Activated T-helper 1 cell treated with anti-CD3 and anti-CD28 coated beads, Interleukin-2, amount 50 U/mL, for 16 hours (primary cell): Measurements from ENCODE around the gene EPOP.
A peak's percentile ranks its signal among the peaks of the same experiment; 100 is the strongest.

ENCODE experiments used
- DNase-seq, 2 donors: peaks; one replicate each; pipeline ENCODE4 v3.0.0-alpha.2; 2020; ENCODE audit warnings: low read depth in 1 of 2, low spot score in 1 of 2

EPOP gene

DNA sequence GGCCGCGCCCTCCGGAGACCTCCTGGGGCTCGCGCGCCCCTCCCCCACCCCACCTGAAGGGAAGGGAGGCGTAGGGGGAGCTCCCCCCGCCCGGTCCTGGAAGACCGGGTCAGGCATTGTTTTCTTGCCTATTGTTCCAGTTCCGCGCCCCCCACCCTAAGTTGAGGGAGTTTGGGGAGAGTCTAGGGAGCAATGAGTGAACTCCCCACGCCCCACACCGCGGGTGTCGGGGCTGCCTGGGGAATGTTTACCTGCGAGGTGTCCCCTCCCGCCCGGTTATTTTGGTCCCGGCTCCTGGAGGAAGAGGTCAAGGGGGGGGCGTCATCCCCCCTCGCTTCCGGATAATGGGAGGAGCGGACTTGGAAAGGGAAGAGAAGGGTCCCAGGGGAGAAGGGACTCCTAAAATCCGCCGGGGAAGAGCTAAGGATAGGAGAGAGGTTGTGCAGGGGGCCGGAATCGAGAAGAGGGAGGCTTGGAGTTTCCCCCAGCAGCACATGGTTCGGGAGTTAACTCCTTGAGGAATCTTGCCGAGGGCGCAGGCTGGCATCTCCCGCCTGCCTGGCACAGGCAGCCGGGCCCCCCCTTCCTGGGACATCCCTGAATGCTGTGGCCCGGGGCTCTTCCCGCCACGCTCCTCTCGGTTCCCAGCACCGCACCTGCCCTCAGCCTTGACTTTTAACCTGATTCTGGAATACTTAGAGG lies 31.2 kb upstream of the EPOP start:
- DNase-seq = no peak

DNA sequence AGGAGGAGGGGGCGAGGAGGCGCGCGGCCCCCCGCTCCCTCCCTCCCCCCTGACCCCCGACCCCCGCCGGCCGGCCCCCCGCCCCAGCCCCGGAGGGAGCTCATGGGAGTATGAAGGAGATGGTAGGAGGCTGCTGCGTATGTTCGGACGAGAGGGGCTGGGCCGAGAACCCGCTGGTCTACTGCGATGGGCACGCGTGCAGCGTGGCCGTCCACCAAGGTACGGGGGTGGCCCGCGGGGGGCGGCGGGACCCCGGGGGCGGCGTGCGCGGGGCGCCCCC lies 30.7 kb upstream of the EPOP start:
- no peak for DNase-seq

DNA sequence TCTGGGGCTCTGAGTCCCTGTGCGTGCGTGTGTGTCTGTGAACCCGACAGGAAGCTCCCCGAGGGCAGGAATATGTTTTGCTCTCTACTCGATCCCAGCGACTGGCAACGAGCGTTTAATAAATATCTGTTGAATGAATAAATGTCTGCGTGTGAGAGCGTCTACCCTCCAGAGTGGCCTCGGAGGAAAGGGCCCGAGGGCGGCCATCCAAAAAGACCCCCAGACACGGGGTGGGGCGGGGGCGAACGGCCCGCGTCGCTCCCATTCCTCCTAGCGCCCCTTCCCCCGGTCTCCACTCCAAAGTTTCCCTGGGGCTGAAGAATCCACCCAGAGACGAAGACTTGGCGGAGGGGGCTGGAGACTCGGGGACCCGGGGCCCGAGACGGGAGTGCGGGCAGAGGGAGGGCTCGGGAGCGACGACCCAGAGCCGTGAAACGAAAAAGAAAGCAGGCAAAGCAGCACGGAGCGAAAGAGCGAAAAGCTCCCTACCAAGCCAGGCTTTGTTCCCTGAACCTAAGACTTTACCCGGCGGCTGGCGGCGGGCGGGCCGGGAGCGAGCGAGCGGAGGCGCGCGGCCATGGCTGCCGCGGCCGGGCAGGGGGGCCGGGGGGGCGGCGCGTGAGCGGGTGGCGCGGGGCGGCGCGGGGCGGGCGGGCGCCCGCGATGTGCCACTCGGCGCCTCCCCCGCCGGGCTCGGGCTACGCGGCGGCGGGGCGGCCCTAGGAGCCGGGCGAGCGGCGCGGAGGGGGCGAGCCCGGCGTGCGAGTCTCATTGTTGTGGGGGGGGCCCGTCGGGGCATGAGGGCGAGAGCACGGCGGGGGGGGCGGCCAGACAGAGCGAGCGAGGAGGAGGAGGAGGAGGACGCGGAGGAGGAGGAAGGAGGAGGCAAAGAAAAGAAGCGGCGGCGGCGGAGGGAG lies 30.1 kb upstream of the EPOP start, which contains the start of gene MLLT6:
TSS of gene MLLT6 (plus strand) at position 668 of the 917 bp plus-strand sequence. CDS start 360 bp downstream, outside the sequence.
- peak; percentile 57 to 75 for DNase-seq

DNA sequence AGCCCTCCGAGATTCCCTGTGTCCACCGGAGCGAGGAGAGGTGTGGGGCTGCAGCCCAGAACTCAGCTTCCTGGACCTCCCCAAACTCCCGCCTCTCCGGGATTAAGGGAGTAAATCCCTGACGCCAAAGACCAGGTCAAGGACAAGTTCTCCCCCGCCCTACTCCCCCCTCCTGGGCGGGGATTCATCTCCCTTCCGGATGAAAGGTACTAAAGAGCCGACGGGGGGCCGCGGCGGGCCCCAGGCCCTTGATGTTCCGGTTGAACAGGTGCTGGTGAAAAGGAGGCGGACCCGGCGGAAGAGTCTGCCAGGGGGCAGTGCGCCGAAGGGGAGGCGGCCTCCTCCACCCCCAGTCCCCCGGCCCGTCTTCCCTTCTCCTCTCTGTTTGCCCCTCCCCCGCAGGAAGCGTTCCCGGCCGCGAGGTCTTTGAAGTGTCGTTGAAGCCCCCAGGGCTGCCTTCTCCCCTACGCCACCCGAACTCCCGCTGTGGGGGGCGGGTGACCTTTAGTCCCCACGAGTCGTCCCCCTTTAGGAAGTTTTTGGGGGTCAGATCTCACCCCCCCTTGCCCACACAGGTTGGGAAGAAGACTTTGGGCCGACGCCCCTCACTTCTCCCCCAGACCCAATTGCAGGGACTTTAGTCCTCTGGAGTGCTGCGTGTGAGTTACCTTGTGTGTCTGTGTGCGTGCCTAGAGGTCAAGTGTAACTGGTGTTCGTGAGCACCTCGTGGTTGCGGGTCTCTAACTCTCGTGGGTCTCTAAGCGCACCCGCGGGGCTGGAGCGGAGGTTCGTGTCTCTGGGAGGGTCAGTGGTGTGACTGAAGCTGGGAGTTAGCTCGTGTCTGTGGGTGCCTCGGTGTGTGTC lies 29.2 kb upstream of the EPOP start:
- DNase-seq = peak; percentile 41 to 69

DNA sequence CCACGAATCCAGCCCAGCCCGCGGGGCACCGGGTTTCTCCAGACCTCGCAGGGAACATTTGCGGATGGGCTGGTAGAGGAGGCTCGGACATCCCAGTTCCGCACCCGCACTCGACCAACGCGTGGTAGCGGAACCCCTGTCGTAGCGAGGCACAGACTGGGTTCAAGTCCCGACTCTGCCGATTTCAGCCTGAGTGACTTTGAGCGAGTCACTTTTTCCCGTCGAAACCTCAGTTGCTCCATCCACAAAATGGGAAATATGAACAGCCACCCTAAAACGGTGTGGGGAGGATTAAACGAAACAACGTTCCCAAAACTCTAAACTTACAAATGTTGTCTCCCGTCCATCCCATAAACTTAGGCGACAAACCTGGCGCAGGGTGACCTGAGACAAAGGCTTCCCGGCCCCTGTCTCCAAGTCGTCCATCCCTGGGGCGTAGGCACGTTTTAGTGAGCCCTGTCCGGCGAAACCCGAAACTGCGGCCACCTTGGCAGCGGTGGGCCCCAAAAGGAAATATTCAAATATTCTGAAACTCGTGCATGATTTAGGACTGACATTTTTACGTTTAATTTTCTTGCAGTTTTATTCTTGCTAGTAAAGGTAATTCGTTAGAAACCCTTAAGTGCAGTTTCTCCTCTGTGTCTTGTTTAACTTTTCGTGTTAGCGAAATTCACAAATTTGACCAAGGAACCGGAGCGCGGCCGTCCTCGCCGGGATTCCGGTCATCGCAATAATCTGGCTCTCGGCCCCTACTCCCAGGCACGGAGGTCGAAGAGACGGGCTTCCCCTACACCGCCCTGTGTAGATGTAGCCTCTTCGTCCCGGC lies 28.4 kb upstream of the EPOP start:
- no peak for DNase-seq

DNA sequence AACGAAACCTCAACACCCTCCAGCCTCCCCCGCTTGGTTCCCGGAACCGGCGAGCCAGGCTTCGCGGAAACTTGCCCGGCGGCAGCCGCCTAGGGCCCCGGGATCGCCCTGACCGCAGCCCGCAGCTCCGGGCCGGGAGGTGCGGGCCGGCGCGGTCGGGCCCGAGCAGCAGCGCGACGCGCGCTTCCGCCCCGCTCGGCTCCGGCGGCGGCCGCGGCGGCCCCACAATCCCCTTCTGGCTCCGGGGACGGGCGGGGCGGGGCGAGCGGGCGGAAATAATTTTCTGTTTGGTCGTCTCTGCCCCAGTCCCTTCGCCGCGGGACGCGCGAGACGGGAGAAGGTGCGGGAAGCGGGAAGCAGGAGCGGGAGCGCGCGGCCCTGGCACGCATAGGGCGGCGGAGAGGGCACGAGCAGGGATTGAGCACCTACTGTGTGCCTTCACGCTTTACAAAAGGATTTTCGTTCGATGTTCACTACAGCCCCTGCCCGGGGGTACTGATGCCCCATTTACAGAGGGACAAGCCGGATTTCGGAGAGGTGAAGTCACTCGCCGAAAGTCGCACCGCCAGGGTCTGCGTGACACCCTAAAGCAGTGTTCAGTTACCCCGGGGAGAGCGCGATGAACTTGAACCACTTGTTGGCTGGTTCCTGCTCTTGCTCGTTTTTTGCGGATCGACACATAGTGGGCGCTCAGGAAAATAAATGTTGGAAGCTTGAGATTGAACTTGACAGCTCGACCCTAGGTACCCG lies 27.6 kb upstream of the EPOP start:
- DNase-seq = peak; percentile 60 to 68

DNA sequence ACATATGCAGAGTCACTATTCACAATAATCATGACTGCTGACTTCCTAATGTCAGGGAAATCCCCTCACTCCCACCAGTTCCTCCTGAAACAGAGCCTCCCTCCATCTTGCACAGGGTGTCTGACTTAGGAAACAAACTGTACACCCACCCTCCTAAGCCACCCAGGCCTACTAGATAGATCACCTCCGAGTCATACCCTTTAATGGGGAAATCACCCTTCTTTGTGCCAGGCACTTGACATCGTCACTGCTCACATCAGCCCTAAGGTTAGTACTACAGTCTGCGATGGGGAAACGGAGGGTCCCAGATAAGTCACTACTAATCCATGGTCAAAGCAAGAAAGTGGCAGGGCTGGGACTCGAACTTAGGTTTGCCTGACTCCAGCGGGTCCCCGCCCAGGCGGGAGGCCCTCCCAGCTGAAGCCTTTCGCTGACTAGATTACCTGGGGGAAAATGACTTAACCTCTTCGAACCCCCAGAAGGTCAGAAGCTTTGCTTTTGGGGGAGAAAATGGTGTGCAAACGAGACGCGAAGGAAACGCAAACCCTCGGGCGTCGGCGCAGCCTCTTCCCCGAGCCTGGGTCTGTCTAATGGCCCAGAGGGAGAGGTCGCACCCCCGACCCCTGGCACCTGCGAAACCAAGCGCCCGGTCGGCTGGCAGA lies 26.9 kb upstream of the EPOP start:
- peak; percentile 22 to 64 for DNase-seq

DNA sequence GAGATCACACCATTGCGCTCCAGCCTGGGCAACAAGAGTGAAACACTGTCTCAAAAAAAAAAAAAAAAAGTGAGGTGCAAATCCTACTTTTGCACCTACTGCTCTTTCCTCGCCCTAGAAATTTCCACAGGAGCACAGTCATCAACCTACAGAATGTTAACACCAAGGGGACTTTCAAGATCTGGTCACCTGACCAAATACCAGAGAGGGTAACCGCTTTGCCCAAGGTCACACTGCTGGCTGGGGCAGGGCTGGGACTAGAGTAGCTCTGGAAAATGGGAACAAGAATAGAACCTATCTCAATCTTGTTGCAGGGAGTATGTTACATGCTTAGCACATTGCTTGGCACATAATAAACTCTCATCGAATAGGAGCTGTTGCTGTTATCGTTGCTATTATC lies 24.0 kb upstream of the EPOP start:
- DNase-seq = no peak

DNA sequence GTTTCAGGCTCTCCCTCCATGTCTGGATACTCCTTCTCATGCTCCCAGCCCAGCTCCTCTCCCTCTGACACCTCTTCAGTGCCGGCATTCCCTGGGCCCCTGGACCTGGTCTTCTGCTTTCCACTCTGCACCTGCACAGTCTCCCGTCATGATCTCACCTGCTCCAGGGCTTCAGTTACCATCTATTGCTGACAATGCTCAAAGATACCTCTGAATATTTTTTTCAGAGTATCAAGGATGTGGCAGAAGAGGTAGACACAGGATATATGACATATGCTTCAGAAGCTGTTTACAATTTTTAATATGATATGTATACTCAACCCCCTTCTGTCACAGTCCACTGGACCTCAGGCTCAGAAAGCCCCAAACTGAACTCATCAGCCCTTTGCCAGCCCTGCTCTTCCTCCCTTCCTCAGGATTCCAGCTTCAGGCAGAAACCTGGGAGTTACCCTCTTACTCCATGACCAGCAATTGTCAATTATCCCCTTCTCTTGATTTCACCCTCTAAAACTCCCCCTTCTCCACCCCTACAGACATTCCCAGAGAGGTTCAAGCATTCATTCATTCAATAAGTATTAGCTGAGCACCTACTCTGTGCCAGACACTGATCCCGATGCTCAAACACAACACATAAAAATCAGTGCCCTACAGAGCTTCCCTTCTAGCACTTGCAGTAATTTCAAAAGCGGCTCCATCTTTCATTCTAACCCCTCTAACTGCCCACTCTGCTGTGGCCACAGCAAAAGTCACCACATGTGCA lies 22.5 kb upstream of the EPOP start:
- DNase-seq = no peak

DNA sequence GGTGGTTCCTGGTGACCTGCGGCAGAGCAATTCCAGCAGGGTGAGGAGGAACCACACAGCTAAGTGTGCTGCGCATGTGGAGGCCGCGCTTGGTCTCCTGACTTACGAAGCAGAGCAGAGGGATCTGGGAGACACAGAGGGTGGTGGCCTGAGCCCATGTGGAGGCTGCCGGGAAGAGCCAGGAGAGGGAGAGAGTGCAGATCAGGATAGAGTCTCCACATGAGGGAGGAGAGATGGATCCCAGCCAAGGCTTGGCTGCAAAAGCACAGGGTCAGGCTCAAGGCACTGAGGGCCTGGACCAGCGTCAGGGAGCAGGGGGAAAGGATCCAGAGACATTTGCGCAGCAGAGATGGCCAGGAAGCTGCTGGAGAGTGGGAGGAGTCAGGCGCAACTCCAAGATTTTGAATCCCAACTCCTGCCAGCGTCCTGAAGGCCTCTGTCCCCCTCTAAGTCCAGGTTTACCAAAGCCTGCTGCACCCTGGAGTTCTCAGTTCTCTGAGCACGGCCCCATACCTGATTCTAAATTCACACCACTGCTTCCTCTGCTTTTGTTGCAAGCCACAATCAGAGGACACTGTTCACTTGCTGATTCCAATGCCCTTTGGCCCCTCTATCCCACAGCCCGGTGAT lies 19.1 kb upstream of the EPOP start:
- DNase-seq = no peak

DNA sequence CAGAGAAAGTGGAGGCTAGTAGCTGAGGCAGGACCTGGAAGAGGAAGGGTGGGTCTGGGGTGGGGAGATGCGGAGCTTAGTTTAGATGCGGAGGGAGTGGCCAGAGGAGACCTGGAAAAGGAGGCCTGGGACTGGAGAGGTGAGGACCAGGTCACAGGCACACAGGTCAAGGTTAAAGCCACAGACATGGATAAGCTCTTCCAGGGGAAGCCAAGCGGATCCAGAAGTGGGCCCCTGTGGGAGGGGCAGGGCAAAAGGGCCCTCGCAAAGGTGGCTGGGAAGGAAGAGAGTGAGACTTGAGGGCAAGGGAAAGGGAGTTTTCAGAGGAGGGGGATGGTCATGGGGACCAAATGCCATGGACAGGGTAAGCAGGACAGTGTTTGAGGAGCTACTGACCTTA lies 16.4 kb upstream of the EPOP start:
- no peak for DNase-seq

DNA sequence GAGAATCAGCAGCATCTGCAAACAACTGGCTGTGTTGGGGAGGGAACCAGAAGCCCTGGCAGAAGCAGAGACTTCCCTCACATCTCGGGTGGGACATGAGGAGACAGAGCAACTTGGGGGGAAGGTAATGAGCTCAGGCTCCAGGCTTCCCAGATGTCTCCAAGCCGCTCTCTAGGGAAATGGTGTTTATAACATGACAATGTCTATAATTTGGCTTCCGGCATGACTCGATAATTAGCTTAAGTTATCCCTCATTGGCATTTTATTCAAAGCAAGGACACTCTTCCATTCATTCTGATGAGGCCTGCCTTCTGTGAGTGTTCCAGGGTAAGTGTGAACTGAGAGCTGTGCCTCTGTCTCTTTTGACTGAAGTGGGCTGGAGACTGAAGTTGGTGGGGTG lies 15.6 kb upstream of the EPOP start:
- no peak for DNase-seq

DNA sequence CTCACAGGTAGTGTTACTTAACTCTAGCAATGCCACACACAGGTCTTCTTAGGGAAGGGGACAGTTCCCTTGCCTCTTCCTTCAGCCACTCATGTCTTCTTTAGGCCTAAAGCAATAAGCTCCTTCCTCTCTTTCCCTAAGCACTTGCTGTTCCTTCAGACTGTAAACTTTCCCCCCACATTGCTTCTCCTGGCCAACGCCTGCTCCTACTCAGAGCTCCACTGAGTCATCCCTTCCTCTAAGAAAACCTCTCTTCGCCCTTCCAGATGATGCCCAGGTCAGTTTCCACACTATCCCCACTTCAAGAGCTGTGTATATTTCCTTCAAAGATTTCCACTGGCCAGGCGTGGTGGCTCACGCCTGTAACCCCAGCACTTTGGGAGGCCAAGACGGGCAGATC lies 12.5 kb upstream of the EPOP start:
- no peak for DNase-seq

DNA sequence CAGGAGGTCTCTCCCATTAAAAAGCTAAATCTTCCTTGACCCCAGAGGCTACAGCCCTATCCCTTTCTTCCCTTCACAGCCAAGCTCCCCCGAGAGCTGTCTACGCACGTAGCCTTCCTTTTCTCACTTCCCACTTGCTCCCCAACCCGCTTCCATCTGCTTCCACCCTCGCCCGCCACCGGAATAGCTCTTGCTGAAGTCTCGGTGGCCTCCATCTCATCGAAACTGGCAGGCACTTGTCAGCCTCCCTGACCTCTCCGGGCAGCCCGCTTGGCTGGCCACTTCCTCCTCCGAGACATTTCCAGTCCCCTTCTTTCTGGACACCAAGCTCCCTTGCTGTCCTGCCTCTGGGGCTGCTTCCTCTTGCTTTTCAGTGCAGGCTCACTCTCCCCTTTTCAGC lies 10.7 kb upstream of the EPOP start:
- no peak for DNase-seq

DNA sequence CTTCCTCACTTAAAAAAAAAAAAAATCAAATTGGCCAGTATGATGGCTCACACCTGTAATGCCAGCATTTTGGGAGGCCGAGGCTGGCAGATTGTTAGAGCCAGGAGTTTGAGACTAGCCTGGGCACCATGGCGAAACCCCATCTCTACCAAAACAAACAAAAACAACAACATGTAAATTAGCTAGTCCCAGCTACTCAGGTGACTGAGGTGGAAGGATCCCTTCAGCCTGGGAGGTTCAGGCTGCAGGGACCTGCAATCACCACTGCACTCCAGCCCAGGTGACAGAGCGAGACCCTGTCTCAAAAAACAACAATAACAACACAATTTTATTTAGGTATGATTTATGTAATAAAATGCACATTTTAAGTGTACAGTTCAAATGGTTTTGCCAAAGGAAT lies 6.3 kb upstream of the EPOP start:
- DNase-seq = no peak

DNA sequence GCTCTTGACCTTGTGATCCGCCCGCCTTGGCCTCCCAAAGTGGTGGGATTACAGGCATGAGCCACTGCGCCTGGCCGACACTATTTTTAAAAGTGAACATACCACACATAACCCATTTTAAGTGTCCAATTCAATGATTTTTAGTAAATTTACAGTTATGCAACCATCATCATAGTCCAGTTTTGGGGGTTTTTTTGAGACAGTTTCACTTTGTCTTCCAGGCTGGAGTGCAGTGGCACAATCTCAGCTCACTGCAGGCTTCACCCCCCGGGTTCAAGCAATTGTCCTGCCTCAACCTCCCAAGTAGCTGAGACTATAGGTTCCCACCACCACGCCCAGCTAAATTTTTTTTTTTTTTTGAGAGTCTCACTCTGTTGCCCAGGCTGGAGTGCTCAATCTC lies 3.1 kb upstream of the EPOP start:
- DNase-seq = no peak

DNA sequence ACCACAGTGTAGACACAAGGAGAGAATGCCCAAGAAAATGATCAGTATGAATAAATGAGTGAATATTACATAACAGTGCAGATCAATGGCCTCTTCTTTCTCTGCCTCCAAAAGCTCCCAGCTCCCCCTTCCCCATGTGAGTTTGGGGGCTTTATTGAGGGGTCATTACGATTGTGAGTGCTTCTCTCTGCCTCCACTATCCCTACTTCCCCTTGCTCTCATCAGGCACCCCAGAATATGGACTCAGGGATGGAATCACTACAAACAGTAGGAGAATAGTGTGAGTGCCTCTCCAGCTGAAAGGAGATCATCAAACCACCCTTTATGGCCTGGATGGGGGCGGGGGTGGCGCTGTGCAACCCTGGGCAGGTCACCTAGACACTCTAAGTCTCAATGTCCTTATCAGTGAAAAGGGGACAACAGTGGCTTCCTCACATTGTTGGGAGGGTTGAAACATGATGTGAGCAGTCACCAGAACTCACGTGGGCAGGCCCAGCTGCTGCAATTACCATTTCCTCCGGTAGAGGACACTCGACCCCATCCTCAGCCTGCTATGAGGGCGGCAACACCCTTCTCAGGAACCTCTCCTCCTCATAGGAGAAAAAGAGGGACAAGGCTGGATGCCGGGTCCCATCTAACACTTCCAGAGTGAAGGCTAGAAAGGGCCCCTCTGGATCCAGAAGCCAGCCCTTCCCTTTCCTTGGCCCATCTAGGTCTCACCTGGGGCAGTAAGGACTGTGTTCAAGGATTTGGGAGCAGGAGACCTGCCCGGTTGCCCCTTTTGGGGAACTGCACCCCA lies 2.1 kb upstream of the EPOP start:
- peak; percentile 63 to 65 for DNase-seq
